Activated T-cell treated with anti-CD3 and anti-CD28 coated beads for 24 hours (primary cell): ENCODE results near the gene NSD2.

ENCODE experiments used
- DNase-seq: peaks from one replicate; pipeline ENCODE4 v3.0.0-alpha.2; 2020; ENCODE audit warnings: low read depth

The NSD2 gene

DNA sequence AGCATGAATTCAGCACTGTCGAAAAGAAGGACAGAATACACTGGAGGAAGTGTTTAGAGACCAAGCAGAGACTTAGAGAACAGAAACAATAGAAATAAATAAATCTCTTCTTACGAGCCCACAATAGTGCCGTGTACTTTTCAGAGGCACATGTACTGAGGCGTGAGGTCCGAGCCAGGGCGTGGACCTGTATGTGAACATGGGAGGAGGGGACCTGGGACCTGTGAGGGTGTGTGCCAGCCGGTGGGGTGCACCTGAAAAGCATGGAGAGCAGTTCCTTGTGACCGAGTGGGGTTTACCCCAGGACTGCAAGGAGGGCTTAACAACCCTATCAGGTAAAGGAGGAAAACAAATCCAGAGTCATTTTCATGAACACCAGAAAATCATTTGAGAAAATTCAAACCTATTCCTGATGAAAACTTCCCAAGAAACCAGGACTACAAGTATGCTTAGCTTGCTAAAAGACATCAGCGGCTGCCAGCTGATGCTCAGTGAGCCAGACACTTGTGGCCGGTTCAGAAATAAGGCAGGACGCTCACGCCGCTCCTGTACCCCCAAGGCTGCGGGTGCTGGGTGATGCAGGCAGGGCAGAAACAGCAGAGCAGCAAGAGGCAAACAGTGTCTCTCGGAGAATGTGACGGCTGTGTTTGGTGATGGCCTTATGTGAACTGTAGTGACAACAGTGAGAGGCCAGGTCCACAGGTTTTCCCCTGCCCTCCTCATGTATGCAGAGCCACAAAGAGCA lies 100.4 kb downstream of the NSD2 start:
- DNase-seq: no peak

DNA sequence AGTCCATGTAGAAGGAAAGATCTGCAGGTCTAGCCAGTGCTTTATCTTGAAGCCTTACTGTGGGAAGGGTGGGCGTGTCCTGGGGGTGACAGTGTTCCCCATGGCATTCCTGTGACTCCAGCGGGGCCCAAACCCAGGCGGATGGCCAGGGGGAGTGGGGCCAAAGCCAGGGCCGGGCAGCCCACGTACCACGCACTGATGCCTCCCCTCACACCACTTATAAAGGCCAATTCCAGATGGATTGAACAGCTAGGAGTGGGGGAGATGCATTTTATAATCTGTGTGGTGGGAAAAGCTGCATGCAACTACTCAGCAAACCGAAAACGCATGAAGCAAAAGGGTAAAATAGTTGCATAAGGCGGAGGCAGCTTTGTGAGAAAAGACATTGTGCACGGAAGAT lies 101.2 kb downstream of the NSD2 start:
- DNase-seq: no peak

DNA sequence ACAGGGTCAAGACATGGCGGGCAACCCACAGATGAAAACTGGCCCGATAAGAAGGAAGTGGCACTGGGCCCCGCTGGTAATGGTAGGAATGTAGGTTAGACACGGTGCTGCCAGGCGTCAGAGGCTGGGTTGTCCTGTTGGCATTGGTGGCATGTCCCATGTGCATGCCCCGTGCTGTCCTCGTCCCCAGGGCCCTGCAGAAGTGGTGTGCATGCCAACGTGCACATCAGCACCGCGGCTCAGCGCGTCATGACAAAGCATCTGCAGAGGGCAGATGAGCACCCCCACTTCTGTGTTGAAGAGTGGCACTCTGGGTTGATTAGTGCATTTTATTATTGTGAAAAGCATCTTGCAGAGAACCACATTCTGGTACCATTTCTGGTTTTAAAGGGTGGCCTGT lies 102.0 kb downstream of the NSD2 start:
- no peak for DNase-seq

DNA sequence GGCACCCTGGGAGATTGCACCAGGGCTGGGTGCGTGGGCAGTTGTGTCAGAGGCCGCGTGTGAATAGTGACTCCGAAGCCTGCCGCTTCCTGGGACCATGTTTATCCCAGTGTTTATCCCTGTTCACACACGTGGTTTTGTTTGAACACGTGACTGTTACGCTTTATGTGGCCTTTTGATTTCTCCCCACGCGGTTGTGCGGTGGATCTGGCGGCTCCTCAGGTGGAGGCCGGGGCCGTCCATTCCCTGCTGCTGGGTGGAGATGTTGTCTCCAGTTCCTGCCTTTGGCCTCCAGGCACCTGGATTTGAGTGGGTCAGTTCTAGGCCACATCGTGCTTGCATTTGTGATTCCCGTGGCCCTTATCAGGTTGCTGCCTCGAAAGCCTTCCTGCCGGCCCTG lies 102.5 kb downstream of the NSD2 start:
- DNase-seq: no peak

DNA sequence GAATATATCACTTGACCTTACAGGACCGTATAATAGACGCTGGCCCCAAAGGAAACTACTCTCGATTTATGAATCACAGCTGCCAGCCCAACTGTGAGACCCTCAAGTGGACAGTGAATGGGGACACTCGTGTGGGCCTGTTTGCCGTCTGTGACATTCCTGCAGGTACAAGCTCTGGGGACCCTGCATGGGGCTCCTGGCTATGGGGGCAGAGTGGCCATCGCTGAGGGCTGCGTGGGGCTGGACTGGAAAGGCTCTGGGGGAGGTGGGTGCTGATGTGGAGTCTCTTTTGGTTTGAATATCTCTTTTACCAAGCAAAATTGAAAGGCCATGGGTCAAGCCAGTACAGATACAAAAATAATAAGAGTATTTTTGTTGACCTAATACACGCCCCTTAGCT lies 103.6 kb downstream of the NSD2 start:
- no peak for DNase-seq

DNA sequence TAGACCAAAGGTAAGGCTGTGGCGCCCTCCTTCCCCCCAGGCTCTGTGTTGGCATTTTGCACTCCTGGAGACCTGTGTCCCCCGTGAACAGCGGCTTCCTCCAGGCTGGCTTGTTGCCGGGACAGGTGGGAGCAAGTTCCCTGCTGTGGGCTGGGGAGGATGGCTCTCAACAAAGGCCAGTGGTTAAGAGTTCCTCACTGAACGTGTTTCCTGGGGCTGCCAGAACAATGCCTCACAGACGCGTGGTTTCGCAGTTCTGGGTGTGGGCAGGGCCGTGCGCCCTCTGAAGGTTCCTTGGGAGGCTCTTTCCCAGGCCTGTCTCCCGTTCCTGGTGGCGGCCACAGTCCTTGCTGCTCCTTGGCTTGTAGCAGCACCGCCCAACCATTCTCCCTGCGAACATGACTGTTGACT lies 104.2 kb downstream of the NSD2 start:
- DNase-seq: no peak

DNA sequence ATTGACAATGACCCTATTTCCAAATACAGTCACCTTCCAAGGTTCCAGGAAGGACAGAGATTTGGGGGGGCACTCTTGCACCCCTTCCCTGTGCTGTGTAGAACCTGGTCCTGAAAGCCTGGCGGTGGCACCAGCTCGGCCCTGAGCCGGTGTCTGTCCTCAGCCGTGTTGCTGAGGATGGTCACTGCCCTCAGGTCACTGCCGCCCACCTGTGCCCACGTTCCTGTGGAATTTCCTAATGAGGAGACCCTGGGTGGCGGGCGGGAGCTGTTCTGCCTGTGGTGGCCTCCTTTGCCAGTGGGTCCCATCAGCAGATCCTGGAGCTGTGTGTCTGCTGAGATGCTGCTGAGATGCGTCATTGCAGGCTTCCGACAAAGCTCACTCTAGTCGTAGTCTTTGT lies 104.7 kb downstream of the NSD2 start:
- DNase-seq: no peak

DNA sequence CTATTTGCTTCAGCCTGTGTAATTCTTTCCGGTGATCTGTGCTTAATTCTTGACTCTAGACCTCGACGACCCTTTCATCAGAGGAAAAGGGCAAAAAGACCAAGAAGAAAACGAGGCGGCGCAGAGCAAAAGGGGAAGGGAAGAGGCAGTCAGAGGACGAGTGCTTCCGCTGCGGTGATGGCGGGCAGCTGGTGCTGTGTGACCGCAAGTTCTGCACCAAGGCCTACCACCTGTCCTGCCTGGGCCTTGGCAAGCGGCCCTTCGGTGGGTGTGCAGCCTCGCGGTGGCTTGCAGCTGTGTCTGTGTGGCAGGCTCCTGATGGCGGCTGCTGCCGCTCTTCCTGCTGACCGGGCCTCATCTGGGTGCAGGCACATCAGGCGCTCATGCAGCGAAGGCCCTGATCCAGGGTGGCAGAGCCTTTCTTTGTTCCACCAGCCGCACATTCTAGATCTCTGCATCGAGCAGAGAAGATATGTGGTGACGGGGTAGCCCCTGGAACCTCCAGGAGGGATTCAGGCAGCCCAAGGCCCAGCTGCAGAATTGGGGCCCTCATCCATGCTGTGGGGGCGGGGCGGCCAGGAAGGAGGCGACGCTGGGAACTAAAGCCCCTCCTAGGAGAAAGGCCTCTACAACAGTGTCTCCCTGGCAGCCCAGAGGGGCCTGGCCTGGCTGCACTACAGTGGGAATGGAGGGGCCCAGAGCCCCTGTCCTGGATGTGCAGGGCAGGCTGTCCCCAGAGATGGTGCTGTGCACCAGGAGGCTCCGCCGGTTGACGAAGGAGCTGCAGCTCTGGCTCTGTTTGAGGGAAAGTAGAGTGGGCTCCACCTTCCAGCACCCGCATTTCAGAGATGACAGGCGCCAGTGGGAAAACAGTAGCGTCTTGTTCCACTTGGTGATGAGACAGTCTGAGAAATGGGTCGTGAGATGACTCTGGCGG lies 105.5 kb downstream of the NSD2 start:
- DNase-seq: no peak

DNA sequence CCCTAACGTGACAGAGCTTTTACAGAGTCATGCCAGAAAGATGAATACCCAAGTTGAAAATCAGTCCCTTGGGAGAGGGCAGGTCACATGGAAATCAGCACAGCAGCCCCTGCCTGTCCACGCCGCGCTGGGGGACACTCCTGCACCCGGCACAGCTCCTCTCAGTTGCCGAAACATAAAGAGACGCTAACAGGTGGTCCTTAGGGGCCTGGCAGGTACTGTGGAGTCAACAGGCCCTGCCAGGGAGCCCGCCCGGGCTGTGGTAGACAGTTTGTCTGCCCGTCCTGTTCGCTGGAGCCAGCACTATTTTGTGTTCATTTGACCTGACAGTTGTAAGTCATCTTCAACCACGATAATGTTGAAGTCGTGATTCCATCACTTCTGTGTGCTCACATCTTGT lies 107.0 kb downstream of the NSD2 start:
- DNase-seq: no peak

DNA sequence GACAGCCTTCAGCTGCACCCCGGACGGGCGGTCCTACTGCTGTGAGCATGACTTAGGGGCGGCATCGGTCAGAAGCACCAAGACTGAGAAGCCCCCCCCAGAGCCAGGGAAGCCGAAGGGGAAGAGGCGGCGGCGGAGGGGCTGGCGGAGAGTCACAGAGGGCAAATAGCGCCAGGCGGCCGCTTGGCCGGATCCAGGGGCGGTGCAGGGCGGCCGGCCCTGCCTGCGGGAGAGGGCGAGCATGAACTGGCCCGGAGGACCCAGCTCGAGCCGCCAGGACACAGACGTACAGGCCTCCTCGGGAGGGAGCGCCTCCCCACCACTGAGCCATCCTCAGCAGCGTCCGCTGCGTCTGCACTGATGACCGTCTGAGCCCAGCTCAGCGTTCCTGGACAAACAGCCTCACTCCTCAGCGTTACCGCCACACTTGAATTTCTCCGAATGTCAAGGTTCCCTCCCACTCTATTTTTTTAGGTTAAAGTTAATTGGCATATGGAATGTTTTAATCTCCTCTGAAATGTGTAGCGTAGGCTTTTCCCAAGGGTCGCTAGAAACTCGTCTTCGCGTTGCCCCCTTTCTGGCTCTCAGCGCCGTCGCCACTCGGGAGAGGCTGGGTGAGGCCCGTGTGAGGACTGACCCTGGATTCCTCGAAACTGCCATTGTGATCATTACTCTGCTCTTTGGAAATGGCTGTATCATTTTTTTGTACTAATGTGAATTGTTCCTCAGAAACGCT lies 107.7 kb downstream of the NSD2 start:
- DNase-seq: no peak

DNA sequence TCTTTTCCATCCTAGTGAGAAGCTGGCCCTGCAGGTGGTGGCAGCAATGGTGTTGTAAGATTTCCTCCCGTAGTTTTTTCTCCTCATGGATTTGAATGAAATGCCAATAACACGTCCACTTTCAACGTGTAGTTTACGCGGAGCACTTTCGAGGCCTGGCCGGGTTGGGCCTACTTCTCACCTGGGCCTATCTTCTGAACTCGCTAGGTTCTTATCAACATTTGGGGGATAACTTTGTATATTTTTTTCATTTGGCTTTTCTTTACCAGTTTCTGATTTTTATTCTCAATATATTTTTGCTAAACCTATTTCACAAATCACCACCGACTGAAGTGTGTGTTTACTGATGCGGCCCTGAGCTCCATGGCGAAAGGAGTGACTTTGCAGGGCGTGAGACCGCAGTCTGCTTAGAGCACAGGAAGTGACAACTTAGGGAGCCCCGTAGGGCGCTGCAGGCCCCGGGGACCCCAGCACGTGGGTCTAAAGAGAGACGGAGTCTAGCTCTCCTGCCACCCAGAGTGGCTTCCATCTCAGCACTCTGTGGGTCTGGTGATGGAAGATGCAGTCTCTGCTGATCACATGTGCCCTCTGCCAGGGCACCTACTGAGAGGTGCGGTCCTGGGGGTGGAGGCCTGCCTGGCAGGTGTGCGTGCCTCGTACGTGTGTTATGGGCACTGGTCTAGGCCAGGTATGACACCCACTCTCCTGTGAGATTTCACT lies 108.4 kb downstream of the NSD2 start:
- no peak for DNase-seq

DNA sequence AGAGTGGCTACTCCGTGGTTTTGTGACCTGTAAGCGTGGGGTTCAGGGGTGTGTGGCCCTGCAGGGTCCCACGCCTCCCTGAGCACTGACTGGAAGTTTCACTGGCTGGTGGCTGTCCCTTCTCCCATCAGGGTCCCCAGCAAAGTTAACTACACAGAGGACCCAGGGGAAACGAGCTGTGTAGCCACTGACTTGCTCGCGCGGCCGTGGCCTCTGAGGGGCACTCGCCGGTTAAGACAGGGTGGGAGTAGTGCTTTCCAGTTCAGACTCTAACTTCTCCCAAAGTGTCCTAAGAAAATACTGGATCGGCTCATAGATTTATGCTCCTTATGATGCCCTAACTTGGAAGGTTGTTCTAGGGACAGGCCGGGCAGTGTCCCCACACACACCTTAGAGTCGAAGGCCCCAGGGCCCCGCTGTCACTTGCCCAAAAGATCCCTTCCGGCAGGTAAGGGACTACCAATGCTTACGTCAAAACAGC lies 109.4 kb downstream of the NSD2 start:
- no peak for DNase-seq

DNA sequence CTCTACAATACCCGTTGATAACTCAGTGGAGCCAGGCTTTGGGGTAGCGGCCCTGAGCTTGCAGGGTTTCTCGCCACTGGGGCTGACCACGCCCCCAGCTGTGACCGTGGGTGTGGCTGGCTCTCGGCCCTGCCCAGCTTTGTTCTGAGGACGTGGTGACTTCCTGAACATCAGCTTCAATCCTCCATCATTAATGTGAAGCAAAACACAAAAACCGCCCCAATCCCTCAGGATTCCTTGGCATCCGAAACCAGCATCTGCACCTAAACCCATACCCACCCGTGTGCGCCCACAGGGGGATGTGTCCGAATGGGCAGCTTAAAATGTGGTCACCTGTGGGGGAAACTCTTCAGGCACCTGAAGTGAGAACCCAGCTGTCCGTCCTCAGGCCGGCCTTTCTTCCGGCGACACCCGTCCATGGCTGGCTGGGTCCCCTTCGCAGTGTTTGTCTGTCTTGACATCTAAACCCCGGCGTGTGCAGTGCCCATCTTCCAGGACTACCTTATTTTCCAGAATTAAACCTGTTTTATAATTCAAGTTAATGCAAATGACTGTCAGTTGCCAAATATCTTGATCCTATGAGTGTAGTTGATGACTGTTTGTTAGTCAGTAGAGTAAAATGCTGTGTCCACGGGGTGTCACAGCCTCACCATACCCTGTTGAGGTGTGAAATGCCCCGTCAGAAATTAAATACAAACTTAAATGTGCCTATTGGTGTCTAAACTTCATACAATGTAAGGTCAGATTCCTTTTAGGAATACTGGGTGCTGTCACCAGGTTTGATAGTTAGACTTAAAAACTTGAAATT lies 110.3 kb downstream of the NSD2 start:
- no peak for DNase-seq

DNA sequence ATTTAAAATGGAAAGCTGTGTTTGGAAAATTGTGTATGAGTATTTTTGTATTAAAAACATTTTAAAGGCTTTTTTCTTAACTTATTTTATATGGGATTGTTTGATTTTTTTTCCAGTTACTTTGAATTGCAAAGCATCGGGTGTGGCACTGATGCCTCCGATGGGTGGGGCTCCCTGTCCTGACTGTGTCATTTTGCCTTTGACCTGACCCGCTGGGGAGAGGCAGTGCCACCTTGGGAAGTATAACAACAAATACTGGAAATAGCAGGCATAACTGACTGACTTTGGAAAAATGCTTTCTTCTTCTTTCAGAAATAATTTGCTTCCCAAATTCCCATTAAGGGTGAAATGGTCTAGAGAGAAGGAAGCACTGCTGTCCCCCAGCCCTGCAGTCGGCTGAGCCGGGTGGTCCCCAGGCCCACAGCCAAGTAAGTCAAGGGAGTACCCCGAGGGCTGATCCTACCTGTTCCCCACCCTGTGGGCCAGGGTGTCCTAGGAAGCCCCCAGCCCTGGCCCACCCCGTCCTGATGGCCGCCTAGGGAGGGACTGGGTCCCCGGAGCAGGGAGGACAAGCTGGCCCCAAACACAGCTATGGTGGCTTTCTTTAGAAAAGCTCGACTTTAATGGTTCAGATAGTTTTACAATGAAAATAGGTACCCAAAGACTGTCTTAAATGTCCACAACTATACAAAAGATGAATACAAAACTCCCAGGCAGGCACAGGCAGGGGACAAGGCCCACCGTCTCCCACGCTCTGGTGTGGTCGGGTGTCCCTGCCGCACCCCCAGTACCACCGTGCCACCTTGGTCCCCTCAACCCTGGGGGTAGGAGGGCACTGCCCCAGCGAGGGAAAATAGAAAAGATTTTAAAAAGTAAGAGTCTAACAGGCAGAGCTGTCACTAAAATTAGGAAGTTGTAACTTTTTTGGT lies 111.2 kb downstream of the NSD2 start:
- DNase-seq: no peak

DNA sequence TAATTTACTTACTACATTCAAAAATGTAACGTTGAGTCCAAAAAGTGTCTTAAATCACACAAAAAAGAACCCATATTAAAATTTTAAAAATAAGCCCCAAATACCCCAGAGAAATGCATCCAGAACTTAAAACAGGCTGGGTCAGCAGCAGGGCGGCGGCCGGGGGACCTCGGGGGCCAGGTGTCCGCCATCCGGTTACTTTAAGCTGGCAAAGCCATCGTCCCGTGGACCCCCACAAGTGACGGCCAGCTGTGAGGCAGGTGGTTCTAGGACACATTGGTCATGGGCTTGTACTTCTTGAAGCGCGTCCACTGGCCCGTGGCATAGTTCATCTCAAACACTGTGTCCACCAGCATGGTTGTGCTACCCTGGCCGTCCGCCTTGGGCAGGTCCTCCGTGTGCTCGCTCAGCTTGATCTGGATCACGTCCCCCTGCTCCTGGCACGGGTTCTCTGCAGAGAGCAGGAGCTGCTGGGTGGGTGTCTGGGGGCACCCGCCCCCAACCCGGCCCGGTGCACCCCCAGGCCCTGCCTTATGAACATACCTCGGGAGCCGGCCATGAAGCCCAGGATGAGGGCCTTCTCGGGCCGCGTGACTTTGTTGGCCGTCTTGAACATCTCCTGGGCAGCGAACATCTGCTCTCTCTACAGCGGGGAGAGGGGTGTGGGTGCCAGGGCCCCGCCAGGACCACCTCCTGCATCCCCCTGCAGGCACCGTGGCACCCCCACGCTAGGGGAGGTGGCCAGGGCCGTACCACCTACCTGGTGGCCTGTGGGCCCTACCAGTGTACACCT lies 112.1 kb downstream of the NSD2 start:
- DNase-seq: no peak

DNA sequence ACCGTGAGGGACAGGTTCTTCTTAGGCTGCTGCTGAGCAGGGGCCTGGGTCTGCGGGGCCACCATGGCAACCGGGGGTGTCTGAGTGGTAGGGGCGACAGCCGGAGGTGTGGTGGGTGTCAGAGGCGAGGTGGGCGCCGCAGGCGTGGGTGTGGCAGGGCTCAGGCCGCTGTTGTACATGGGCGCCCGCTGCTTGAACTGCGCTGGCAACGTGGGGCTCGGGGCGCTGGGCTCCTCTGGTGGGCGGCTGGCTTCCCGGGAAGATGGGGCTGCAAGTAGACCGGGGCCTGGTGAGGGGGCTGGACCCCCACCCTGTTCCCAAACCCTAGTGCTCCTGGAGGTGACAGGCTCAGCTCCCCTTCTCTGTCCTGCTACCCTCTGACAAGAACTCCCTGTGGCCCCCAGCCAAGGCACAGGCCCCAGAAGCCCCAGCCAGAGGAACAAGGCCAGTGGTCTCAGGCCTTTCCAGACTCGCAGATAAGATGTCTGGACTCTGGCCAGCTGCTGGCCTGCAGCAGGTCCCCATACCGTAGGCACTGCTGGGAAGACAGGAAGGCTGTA lies 112.7 kb downstream of the NSD2 start:
- DNase-seq: no peak

DNA sequence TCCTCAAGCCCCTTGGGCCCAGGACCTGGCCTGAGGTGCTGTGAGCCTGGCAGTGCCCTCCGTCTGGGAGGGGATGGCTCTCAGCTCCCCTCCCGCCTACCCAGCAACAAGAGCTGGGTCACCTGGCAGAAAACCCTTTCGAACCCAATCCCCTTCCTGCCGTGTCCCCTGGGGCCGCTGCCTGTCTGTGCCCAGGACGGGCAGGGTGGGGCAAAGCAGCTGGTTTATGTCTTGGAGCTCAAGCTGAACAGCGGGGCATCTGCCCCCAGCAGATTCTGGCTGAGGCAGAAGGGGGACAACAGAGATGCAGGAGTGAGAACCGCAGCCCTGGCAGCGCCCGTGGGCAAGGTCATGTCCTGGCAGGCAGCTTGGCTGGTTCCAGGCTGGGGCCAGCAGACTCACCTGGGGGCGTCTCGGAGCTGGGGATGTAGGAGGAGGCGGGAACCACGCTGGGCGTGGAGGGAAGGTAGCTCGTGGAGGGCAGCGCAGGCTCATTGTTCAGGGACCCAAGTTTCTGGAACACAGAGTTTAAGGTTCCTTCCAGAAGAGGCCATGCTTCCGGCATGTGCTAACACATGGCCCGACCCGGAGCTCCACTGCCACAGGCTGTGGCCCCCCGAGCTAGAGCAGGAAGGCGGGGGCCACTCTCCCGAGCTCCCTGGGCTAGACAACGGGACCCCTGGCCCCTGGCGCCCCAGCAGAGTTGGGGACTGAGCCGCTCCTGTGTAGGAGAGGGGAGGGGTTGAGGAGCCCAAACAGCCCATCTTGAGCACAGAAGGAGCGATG lies 113.4 kb downstream of the NSD2 start:
- no peak for DNase-seq

DNA sequence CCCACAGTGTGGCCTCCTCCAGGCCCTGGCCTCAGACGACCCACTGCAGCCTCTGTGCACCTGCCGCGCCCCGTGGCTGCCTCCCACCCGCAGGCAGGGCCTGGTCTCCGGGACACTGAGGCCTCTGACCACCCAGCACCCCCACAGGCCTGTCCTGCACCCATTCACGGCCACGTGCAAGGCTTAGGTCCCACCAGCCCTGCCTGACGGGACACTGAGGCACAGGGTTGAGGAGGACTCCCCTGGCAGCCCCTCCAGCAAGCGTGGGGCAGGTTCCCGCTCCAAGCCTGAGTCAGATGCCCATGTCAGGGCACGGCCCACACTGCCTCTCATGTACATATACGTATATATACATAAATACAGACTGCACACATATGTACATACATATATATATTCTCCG lies 114.1 kb downstream of the NSD2 start:
- DNase-seq: no peak
